Neural progenitor cell (in vitro differentiated cells): ENCODE results near the gene CHMP2A. TPM values are rescaled to one million over a fixed set of nuclear protein-coding genes. Genes with fewer than 3 reads are reported as not detected.

ENCODE experiments used
- DNase-seq: peaks from one replicate; pipeline ENCODE4 v3.0.0-alpha.2; 2016; ENCODE audit warnings: low spot score
- H2AFZ ChIP-seq: fragments of 200-600 bp; sonication (generic); replicated peaks from 2 replicates; pipeline ENCODE4 v1.6.1; 2016; ENCODE audit warnings: antibody characterized with exemption
- H3F3A ChIP-seq: fragments of 200-600 bp; sonication (generic); 2 replicates; pipeline ENCODE4 v1.6.1; 2016; ENCODE audit warnings: antibody characterized with exemption, low read depth
- H3K27ac ChIP-seq: fragments of 200-600 bp; sonication (generic); 2 replicates; pipeline ENCODE4 v1.5.1; 2016; ENCODE audit warnings: mild to moderate bottlenecking
- H3K27me3 ChIP-seq: fragments of 200-600 bp; sonication (generic); 2 replicates; pipeline ENCODE4 v1.6.1; 2016; ENCODE audit warnings: mild to moderate bottlenecking, moderate library complexity
- H3K36me3 ChIP-seq: fragments of 200-600 bp; sonication (generic); 2 replicates; pipeline ENCODE4 v1.5.1; 2016
- H3K4me1 ChIP-seq: fragments of 200-600 bp; sonication (generic); 2 replicates; pipeline ENCODE4 v1.6.1; 2016; ENCODE audit warnings: mixed run types
- H3K4me2 ChIP-seq: fragments of 200-600 bp; sonication (generic); 2 replicates; pipeline ENCODE4 v1.6.1; 2016
- H3K4me3 ChIP-seq: fragments of 200-600 bp; sonication (generic); 2 replicates; pipeline ENCODE4 v1.5.1; 2016
- H3K79me2 ChIP-seq: fragments of 200-600 bp; sonication (generic); 2 replicates; pipeline ENCODE4 v1.6.1; 2016; ENCODE audit warnings: low read depth
- H3K9ac ChIP-seq: fragments of 200-600 bp; sonication (generic); 2 replicates; pipeline ENCODE4 v1.6.1; 2016
- H3K9me3 ChIP-seq: fragments of 200-600 bp; sonication (generic); 2 replicates; pipeline ENCODE4 v1.5.1; 2016; ENCODE audit warnings: low read depth
- H4K20me1 ChIP-seq: fragments of 200-600 bp; sonication (generic); 2 replicates; pipeline ENCODE4 v1.6.1; 2016; ENCODE audit warnings: low read depth
- H3K27ac Mint-ChIP-seq: 3 replicates; pipeline ENCODE4 v1.8.0; 2021; ENCODE audit warnings: mixed read lengths
- H3K27me3 Mint-ChIP-seq: 2 replicates; pipeline ENCODE4 v1.8.0; 2022; ENCODE audit warnings: low read depth, mild to moderate bottlenecking, inconsistent platforms, moderate library complexity, mixed read lengths; ENCODE audit not compliant: insufficient read depth
- H3K36me3 Mint-ChIP-seq: 3 replicates; pipeline ENCODE4 v1.8.0; 2021; ENCODE audit warnings: mixed read lengths
- H3K4me1 Mint-ChIP-seq: 3 replicates; pipeline ENCODE4 v1.8.0; 2021; ENCODE audit warnings: mixed read lengths
- H3K4me3 Mint-ChIP-seq: 3 replicates; pipeline ENCODE4 v1.8.0; 2021; ENCODE audit warnings: mild to moderate bottlenecking, moderate library complexity, mixed read lengths
- H3K9me3 Mint-ChIP-seq: 3 replicates; pipeline ENCODE4 v1.8.0; 2020; ENCODE audit warnings: mixed read lengths
- CTCF ChIP-seq: fragments of 200-600 bp; sonication (generic); IDR thresholded peaks from 2 replicates; pipeline ENCODE4 v1.5.1; 2017; ENCODE audit warnings: antibody characterized with exemption, mild to moderate bottlenecking
- EZH2 ChIP-seq: fragments of 200-600 bp; sonication (generic); IDR thresholded peaks from 2 replicates; pipeline ENCODE4 v1.6.1; 2017; ENCODE audit warnings: antibody characterized with exemption, mild to moderate bottlenecking, moderate library complexity
- EZH2phosphoT487 ChIP-seq: fragments of 200-600 bp; sonication (generic); IDR thresholded peaks from 2 replicates; pipeline ENCODE4 v1.6.1; 2017; ENCODE audit warnings: antibody characterized with exemption
- total RNA-seq: library from RNA; depleted of rRNA; stranded (reverse); fragments of >200 nt; gene quantifications from 2 replicates; pipeline ENCODE4 v1.2.3, GENCODE V29; 2015; ENCODE audit warnings: low replicate concordance

CHMP2A gene
- total RNA-seq, 1 donor from 2014 or later = 148 TPM

GRCh38 chr19:58556622-58557220 lies 1.8 kb upstream of the CHMP2A start:
- H3K4me2 ChIP-seq = peak overlapping the region; percentile 98
- Mint-ChIP-seq H3K36me3 (peaks cover 21% of the 10 kb centered on the region), H3K27me3 (peaks cover 20% of the 10 kb centered on the region), H3K4me1 (peaks cover 51% of the 10 kb centered on the region), H3K9me3 (no peaks in the 10 kb centered on the region), H3K27ac (peak overlapping the region; percentile 90), H3K4me3 (peak overlapping the region; percentile 97)
- H3K36me3 ChIP-seq = no peaks in the 10 kb centered on the region
- H3F3A ChIP-seq = peaks cover 83% of the 10 kb centered on the region
- peaks cover 23% of the 10 kb centered on the region for H3K4me1 ChIP-seq
- H4K20me1 ChIP-seq = peaks cover 15% of the 10 kb centered on the region
- no peak overlapping the region for H2AFZ ChIP-seq
- H3K27ac ChIP-seq = no peak overlapping the region
- no peaks in the 10 kb centered on the region for H3K9me3 ChIP-seq
- H3K27me3 ChIP-seq = peaks cover under 1% of the 10 kb centered on the region
- no peak for TF ChIP-seq EZH2phosphoT487
- TF ChIP-seq CTCF = no peak
- TF ChIP-seq EZH2 = no peak
- peaks cover 53% of the 10 kb centered on the region for H3K79me2 ChIP-seq
- H3K4me3 ChIP-seq = peak overlapping the region; percentile 65
- H3K9ac ChIP-seq = peak overlapping the region; percentile 94
- no peak for DNase-seq

GRCh38 chr19:58555920-58556621 lies 1.2 kb upstream of the CHMP2A start:
- Mint-ChIP-seq H3K27me3 (peaks cover 19% of the 10 kb centered on the region), H3K27ac (peak overlapping the region; percentile 90), H3K4me1 (peaks cover 51% of the 10 kb centered on the region), H3K4me3 (peak overlapping the region; percentile 97), H3K9me3 (no peaks in the 10 kb centered on the region), H3K36me3 (peaks cover 21% of the 10 kb centered on the region)
- Histone ChIP-seq H3K9me3 (no peaks in the 10 kb centered on the region), H3K36me3 (no peaks in the 10 kb centered on the region), H3K4me3 (no peak overlapping the region), H3K79me2 (peaks cover 53% of the 10 kb centered on the region), H2AFZ (no peak overlapping the region), H3K9ac (no peak overlapping the region), H4K20me1 (peaks cover 20% of the 10 kb centered on the region), H3K27ac (peak overlapping the region; percentile 78), H3K4me1 (peaks cover 23% of the 10 kb centered on the region), H3K27me3 (no peaks in the 10 kb centered on the region), H3K4me2 (no peak overlapping the region), H3F3A (peaks cover 85% of the 10 kb centered on the region)
- TF ChIP-seq EZH2phosphoT487 (no peak), CTCF (no peak), EZH2 (no peak)
- DNase-seq = no peak

GRCh38 chr19:58555369-58555885 lies 522 bp upstream of the CHMP2A start:
- peaks cover 19% of the 10 kb centered on the region for H3K27me3 Mint-ChIP-seq
- peaks cover 50% of the 10 kb centered on the region for H3K4me1 Mint-ChIP-seq
- H3K27ac Mint-ChIP-seq = peak overlapping the region; percentile 89
- no peaks in the 10 kb centered on the region for H3K27me3 ChIP-seq
- H4K20me1 ChIP-seq = peaks cover 26% of the 10 kb centered on the region
- H3K9ac ChIP-seq = peak overlapping the region; percentile 25
- peaks cover 23% of the 10 kb centered on the region for H3K4me1 ChIP-seq
- H3K79me2 ChIP-seq = peaks cover 46% of the 10 kb centered on the region
- H3K4me3 ChIP-seq = peak overlapping the region; percentile 67
- peak overlapping the region; percentile 92 for H3K4me3 Mint-ChIP-seq
- TF ChIP-seq EZH2 = no peak
- TF ChIP-seq CTCF = no peak
- no peak for TF ChIP-seq EZH2phosphoT487
- H3K9me3 Mint-ChIP-seq = no peaks in the 10 kb centered on the region
- no peaks in the 10 kb centered on the region for H3K36me3 ChIP-seq
- peak overlapping the region; percentile 78 for H3K27ac ChIP-seq
- DNase-seq = no peak
- H2AFZ ChIP-seq = no peak overlapping the region
- no peaks in the 10 kb centered on the region for H3K9me3 ChIP-seq
- peaks cover 24% of the 10 kb centered on the region for H3K36me3 Mint-ChIP-seq
- H3F3A ChIP-seq = peaks cover 90% of the 10 kb centered on the region
- peak overlapping the region; percentile 90 for H3K4me2 ChIP-seq
